ENCODE data around the gene SETBP1. TPM values are rescaled to one million over a fixed set of nuclear protein-coding genes. Genes with fewer than 3 reads are reported as not detected.

Gene SETBP1
- total RNA-seq, 1 donor from 2014 or later, result 83.3 TPM

- no peaks in the 10 kb centered on the region for H3K36me3 Mint-ChIP-seq (ENCODE audit: unreplicated experiment)
- TF ChIP-seq CTCF (IDR thresholded peaks at IDR 0.05; ENCODE audit: partially characterized antibody, unreplicated experiment), result no peak
- peaks cover under 1% of the 10 kb centered on the region for H3K4me1 Mint-ChIP-seq (ENCODE audit: low read depth, unreplicated experiment)
- no peak for DNase-seq
- H3K27me3 Mint-ChIP-seq (ENCODE audit: unreplicated experiment), result no peaks in the 10 kb centered on the region
- no peak overlapping the region for H3K27ac Mint-ChIP-seq (ENCODE audit: unreplicated experiment)
- H3K9me3 Mint-ChIP-seq (ENCODE audit: unreplicated experiment), result no peaks in the 10 kb centered on the region
- no peak overlapping the region for H3K4me3 Mint-ChIP-seq (ENCODE audit: unreplicated experiment)
Measured at GRCh38 chr18:44668270-44668975, 12.3 kb upstream of the SETBP1 start.

- peaks cover 3% of the 10 kb centered on the region for H3K4me1 Mint-ChIP-seq (ENCODE audit: low read depth, unreplicated experiment)
- DNase-seq, result no peak
- no peaks in the 10 kb centered on the region for H3K9me3 Mint-ChIP-seq (ENCODE audit: unreplicated experiment)
- H3K4me3 Mint-ChIP-seq (ENCODE audit: unreplicated experiment), result no peak overlapping the region
- no peaks in the 10 kb centered on the region for H3K36me3 Mint-ChIP-seq (ENCODE audit: unreplicated experiment)
- TF ChIP-seq CTCF (IDR thresholded peaks at IDR 0.05; ENCODE audit: partially characterized antibody, unreplicated experiment), result no peak
- H3K27me3 Mint-ChIP-seq (ENCODE audit: unreplicated experiment), result no peaks in the 10 kb centered on the region
- no peak overlapping the region for H3K27ac Mint-ChIP-seq (ENCODE audit: unreplicated experiment)
Measured at GRCh38 chr18:44671914-44672313, 8.8 kb upstream of the SETBP1 start.

GRCh38 chr18:44672506-44672905, 8.2 kb upstream of the SETBP1 start:
- DNase-seq, result no peak
- H3K9me3 Mint-ChIP-seq (ENCODE audit: unreplicated experiment), result no peaks in the 10 kb centered on the region
- TF ChIP-seq CTCF (IDR thresholded peaks at IDR 0.05; ENCODE audit: partially characterized antibody, unreplicated experiment), result no peak
- H3K27me3 Mint-ChIP-seq (ENCODE audit: unreplicated experiment), result no peaks in the 10 kb centered on the region
- no peaks in the 10 kb centered on the region for H3K36me3 Mint-ChIP-seq (ENCODE audit: unreplicated experiment)
- no peak overlapping the region for H3K27ac Mint-ChIP-seq (ENCODE audit: unreplicated experiment)
- H3K4me3 Mint-ChIP-seq (ENCODE audit: unreplicated experiment), result no peak overlapping the region
- H3K4me1 Mint-ChIP-seq (ENCODE audit: low read depth, unreplicated experiment), result peaks cover 4% of the 10 kb centered on the region

- no peak for DNase-seq
- H3K27ac Mint-ChIP-seq (ENCODE audit: unreplicated experiment), result no peak overlapping the region
- H3K4me3 Mint-ChIP-seq (ENCODE audit: unreplicated experiment), result no peak overlapping the region
- no peaks in the 10 kb centered on the region for H3K36me3 Mint-ChIP-seq (ENCODE audit: unreplicated experiment)
- H3K27me3 Mint-ChIP-seq (ENCODE audit: unreplicated experiment), result no peaks in the 10 kb centered on the region
- peaks cover 13% of the 10 kb centered on the region for H3K4me1 Mint-ChIP-seq (ENCODE audit: low read depth, unreplicated experiment)
- no peak for TF ChIP-seq CTCF (IDR thresholded peaks at IDR 0.05; ENCODE audit: partially characterized antibody, unreplicated experiment)
- no peaks in the 10 kb centered on the region for H3K9me3 Mint-ChIP-seq (ENCODE audit: unreplicated experiment)
Measured at GRCh38 chr18:44673256-44673880, 7.3 kb upstream of the SETBP1 start.

GRCh38 chr18:44677933-44678332, 2.8 kb upstream of the SETBP1 start:
- Mint-ChIP-seq H3K4me1 (ENCODE audit: low read depth, unreplicated experiment) (peaks cover 17% of the 10 kb centered on the region), H3K9me3 (ENCODE audit: unreplicated experiment) (peaks cover 7% of the 10 kb centered on the region), H3K4me3 (ENCODE audit: unreplicated experiment) (peak overlapping the region; percentile 71), H3K27me3 (ENCODE audit: unreplicated experiment) (peaks cover 4% of the 10 kb centered on the region), H3K36me3 (ENCODE audit: unreplicated experiment) (no peaks in the 10 kb centered on the region), H3K27ac (ENCODE audit: unreplicated experiment) (no peak overlapping the region)
- no peak for DNase-seq
- TF ChIP-seq CTCF (IDR thresholded peaks at IDR 0.05; ENCODE audit: partially characterized antibody, unreplicated experiment), result no peak

Measured in glutamatergic neuron (in vitro differentiated cells).